Measurements from ENCODE around the gene PRODH.
"Not testable (repeated sequence)": the region's sequence is repeated elsewhere in the genome, so short reads cannot be mapped to it uniquely, and the experiment has no call there.

The PRODH gene

DNA sequence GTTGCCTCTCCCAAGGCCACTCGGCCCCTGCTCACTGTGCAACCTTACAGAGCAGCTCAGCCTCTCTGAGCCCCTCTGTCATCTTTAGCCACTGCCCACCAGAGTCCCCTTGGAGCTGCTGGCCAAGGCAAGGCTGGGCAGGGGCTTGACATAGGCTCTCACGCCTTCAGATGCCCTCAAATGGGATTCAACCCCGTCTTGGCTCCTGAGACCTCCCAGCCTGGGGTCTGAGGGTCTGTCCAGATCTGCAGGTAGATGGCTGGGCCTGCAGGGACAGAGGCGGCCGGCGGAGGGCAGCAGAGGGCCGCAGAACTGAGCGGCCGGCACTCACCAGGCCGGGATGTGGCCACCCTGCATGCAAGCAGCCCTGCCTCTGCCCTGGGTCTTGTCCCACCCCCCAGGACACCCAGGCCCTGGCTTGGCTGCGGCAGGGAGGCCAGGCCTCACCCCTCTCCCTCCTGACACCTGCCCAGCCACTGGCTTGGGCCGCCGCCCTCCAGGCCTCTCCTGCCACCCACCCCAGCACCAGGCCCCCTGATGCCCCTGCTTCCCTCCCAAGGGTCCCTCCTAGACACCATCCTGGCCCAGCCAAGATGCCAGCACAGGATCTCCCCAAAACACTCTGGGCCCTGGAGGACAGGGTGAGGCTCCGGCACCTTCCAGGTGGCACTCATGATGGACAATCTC lies 18.4 kb upstream of the PRODH start:
- peak; percentile 59 for DNase-seq (ENCODE audit: low spot score)

DNA sequence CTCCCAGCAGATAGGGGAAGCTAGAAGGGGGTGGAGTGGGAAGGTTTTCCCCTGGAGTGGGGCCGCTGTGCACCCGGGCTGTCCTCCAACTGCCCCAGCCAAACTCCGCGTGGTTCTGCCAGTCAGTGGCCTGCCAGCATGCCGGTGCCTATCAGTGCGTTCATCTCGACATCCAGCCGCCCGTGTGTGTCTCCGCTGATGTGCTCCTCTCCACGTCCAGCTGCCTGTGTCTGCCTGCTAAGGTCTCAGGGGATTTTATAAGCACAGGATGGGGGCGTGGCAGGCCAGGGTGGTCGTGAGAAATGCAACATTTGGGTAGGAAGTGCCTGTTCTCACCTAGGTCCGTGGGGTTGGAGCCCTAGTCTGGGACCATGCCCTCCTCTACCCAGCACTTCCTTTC lies 17.0 kb upstream of the PRODH start:
- not testable (repeated sequence) for DNase-seq (ENCODE audit: low spot score)

DNA sequence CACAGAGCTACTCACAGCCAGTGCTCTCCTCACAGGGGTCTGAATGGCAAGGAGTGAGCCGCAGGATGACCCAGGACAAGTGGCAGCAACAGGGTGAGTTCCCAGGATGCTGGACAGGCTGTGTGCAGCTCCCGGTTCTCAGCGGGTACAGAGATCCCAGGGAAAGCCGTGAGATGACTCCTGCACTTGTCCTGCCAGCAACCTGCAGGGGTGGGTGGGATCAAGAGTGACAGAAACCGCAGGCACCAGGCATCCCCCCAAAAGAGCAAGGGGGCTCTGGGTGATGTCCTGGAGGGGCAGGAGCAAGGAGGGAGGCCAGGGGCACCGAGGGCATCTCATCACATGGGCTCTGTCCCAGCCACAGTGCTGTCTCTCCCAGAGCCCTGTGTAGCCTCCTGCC lies 15.9 kb upstream of the PRODH start:
- DNase-seq (ENCODE audit: low spot score) = no peak

DNA sequence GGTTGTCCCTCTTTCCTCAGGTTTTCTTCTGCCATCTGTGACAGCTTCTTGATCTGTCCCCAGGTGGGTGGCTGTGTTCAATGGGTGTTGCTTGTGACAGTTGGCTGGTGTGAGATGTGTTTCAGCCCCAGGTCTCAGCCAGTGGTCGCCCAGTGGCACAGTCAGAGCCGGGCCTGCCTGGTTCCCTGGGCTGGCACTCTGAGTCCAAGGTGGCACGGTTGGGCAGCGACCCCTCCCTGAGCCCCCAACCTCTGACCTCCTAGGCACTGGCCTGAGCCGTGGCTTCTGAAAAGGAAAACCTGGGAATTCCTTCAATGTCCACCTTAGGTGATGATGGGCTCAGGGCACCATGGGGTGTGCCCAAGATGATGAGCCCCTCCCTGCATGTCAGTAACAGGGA lies 14.0 kb upstream of the PRODH start:
- no peak for DNase-seq (ENCODE audit: low spot score)

DNA sequence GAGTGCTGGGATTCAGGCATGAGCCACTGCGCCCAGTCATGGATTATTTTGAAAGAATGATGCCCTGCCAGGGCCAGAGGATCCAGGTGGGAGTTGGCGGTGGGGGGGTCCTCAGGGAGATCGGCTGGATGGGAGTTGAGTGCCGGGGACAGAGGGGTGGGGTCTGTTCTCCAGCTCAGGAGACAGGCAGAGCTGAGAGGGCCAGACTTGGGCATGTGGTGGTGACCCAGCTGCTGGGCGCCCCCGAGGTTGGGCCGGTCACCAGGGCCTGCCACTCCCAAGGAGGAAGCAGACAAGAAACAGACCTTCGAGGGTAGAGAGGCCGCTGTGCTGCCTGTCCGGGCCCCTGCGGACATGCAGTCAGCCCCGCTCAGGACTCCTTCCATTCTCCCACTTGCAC lies 11.8 kb upstream of the PRODH start:
- DNase-seq (ENCODE audit: low spot score) = no peak

DNA sequence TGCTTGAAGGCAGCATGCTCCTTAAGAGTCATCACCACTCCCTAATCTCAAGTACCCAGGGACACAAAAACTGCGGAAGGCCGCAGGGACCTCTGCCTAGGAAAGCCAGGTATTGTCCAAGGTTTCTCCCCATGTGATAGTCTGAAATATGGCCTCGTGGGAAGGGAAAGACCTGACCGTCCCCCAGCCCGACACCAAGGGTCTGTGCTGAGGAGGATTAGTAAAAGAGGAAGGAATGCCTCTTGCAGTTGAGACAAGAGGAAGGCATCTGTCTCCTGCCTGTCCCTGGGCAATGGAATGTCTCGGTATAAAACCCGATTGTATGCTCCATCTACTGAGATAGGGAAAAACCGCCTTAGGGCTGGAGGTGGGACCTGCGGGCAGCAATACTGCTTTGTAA lies 11.0 kb upstream of the PRODH start:
- not testable (repeated sequence) for DNase-seq (ENCODE audit: low spot score)

DNA sequence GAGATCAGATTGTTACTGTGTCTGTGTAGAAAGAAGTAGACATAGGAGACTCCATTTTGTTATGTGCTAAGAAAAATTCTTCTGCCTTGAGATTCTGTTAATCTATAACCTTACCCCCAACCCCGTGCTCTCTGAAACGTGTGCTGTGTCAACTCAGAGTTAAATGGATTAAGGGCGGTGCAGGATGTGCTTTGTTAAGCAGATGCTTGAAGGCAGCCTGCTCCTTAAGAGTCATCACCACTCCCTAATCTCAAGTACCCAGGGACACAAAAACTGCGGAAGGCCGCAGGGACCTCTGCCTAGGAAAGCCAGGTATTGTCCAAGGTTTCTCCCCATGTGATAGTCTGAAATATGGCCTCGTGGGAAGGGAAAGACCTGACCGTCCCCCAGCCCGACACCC lies 2.6 kb upstream of the PRODH start:
- not testable (repeated sequence) for DNase-seq (ENCODE audit: low spot score)

DNA sequence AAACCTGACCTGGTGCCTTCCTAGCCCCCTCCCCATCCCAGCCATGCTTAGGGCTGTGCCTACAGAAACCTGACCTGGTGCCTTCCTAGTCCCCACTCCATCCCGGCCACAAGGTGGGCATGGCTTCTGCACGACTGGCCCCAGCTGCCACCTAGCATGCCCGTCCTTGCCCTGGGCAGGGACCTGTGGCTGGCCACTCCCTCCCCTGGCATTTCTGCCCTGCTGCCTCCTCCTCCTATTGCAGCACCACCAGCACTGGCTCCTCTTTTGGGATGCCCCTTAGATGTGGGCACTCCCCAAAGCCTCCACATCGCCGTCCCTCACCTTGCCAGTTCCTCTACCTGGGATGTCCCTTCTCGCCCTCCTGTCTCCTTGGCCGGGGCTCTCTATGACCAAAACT lies 1.4 kb downstream of the PRODH start:
- DNase-seq (ENCODE audit: low spot score) = not testable (repeated sequence)

DNA sequence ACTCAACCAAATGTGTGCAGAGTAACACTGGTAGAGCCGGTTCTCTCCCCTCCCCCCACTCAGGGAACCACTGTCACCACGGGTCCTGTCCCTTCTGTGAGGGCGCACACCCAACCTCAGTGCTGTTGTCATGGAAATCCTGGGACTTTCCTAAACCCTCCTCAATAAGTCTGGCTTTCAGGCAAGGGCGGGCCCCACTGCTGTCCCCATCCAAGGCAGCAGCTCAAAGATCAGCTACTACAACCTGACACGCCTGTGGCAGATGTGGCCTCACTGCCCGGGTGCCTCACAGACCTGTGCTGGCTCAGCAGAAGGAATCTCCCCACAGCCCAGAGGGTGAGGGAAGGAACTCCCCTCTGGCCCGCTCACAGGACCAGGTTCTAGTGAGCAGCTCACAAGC lies 2.2 kb downstream of the PRODH start:
- DNase-seq (ENCODE audit: low spot score) = no peak

DNA sequence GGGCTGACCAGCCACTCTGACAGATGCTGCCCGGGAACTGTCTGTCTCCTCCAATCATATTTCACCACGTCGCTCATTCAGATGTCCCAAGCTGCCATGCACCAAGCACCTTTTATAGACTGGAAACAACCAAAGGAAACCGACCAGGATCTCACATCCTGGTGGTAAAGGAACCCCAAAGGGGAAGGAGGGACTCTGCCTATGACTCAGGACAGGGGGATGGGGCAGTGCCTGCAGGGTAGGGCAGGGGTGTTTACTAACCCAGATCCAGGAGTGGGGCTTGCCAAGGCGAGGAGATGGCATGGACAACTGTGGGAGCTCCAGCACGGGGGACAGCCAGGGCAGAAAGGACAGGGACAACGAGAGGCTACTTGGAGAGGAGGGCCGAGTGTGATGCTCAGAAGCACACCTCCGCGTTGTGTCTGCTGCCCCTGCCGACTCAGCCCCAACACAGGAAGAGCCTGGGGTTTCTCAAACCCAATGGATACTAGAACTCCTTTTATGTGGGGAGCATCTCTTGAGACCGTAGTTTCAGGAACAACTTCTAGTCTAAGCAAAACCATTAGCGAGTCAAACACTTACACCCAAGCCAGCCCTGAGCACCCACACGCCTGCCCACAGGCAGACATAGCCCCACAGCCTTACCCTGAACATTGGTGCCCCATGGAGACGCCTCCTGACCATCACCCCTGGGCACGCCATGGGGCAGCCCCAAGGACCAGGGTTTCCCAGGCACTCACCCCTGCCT lies 4.0 kb downstream of the PRODH start:
- DNase-seq (ENCODE audit: low spot score) = no peak

DNA sequence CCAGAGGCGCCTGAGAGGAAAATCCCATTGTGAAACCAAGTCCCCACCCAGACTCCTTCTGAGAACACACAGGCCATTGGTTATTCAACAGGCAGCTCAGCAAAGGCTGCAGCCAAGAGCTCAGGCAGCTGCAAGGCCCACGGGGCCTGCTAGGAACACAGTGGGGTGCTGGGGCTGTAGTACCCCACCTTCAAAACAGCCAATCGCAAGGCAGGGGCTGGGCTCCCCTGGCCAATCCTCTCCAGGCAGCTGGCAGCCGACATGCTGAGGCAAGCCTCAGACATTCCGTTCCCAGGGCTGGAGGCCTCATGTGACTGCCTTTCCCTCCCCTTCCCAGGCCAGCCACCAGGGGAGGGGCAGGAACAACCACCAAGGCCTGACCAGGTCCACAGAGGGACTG lies 6.6 kb downstream of the PRODH start:
- DNase-seq (ENCODE audit: low spot score) = no peak

DNA sequence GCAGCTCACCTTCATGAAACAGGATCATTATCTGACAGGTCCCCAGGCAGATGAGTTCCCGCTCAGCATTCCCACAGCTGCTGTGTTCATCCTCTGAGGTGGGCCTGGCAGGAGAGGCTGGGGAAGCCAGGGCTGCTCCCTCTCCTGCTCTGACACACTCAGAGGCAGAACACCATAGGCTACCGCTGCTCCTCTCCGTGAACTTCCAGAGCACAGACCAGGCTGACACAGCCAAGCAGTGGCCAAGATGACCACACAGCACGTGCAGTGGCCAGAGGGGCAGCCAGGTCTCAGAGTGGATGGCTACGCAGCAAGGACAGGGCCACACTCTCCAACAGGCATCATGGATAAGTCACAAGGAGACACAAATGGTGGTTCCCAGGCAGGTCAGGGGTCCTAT lies 8.5 kb downstream of the PRODH start:
- no peak for DNase-seq (ENCODE audit: low spot score)

DNA sequence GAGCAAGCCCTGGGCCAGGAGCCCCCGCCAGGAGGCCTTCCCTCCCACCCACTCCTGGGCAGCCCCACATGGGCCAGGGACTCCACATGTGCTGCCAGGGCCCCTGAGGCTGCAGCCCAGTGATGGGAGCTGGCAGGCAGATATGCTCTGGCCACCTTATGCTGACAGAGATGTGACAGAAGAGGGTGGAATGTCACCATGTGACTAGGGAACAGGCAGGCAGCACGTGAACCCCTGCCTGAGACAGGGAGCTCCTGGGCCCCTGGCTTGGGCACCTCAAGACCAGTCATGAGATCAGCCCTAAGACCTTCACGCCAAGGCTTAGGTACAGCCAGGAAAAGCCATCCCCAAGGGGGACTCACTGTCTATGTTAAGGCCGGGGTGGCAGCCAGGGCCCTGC lies 9.1 kb downstream of the PRODH start:
- no peak for DNase-seq (ENCODE audit: low spot score)

DNA sequence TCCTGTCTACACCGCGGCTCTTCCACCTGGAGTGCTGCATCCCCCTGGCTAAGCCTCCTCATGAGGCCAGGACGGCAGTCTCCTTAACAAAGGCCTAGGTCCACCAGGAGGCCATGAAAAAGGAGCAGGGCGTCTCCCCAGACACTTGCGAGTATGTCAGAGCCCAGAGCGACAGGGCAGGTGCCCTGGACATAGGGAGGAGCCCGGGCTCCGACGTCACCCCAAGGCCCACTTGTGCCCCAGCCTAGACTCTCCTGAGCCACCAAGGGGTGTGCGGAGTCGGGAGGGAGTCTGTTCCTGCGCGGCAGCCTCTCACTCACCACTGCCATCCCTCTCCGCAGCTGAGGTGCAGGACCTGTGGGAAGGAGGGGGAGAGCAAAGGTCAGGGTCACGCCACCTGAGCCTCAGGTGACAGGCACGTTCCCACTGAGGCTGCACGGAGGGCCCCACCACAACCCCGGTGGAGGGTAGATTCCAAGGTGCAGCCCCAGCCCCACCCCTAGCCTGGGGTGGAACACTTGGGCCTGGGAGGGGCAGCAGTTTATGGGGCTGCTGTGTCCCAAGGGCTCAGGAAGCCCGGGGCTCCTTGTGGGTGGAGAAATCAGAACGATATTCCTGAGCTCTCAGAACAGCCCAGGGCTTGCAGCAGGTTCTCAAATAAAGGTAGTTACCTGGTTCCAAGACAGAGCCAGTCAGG lies 10.6 kb downstream of the PRODH start:
- DNase-seq (ENCODE audit: low spot score) = no peak

DNA sequence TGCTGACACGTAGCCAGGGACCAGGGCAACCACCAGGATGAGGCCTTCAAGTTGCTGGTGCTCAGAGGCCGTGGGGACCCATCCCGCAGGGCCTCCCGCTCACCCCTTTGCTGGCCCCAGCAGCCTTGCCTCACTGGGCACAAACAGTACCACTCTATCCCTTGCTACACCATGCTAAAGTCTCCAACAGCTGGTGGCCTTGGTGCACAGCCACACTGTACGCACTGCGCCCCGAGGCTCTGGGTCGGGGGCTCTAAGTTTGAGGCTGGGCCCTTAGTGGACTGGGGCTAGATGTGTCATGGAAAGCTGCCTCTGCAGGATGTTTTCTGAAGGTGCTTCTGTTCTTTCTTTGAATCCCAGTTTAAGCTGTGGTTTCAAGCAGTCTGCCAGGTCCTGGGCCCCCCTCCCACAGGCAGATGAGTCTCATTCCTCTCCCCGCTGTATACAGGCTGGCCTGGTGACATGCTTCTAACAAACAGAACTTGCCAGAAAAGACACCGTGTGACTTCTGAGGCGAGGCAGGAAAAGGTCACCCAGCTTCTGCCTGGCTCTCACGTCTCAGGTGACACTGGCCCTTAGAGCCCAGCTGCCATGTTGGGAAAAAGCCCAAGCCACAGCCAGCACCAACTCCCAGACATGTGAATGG lies 15.7 kb downstream of the PRODH start:
- DNase-seq (ENCODE audit: low spot score) = not testable (repeated sequence)

DNA sequence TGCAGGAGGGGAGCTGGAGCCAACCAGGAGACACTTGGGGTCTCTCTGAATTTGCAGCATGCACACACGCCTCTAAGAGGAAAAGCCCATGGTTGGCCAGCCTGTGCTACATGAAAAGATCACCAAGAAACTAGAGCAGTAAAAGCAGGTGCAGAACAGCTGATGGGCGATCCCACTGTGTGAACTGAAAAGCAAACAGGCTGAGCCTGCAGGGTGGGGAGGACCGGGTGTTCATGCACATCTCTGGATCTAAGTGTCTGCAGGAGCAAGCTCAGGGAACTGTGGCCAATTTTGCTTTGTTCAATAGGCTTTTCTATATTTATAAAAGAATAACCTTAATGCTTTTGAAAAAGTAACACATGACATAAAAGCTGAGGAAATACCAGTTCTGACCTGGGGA lies 18.3 kb downstream of the PRODH start:
- DNase-seq (ENCODE audit: low spot score) = not testable (repeated sequence)

DNA sequence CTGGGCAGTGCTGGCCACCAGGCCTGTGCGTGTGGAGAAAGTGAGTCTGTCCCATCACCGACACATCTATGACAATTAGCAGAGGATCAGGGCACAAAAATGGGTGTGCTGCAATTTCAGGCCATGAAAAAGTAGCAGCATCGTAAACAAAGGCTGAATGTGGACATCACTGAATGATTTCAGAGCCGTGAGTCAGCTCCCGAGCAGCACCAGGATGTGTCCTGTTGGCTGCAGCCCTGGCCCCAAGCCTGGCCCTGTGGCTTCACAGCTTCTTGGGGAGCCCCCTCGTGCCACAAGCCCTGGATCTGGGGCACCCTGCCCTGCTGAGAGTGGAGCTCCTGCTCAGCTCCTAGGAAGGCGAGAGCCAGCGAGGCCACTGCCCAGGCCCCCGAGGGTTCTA lies 20.5 kb downstream of the PRODH start:
- DNase-seq (ENCODE audit: low spot score) = not testable (repeated sequence)

DNA sequence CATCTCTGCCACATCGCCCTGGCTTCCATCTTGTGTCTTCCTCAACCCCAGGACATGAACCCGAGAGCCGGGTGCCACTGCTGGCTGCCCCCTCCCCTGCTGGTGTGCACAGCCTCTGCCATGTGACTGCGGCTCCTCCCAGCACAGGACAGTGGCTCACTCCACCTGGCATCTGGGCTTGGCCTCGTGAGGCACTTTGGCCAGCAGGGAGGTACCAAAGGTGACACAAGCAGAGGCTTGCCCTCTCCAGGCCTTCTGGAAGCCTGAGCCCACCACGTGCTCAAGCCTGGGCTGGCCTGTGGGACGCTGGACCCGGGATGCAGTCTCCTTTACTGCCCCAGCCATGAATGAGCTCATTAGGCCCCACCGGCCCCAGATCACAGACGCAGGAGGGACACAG lies 21.5 kb downstream of the PRODH start:
- DNase-seq (ENCODE audit: low spot score) = not testable (repeated sequence)

DNA sequence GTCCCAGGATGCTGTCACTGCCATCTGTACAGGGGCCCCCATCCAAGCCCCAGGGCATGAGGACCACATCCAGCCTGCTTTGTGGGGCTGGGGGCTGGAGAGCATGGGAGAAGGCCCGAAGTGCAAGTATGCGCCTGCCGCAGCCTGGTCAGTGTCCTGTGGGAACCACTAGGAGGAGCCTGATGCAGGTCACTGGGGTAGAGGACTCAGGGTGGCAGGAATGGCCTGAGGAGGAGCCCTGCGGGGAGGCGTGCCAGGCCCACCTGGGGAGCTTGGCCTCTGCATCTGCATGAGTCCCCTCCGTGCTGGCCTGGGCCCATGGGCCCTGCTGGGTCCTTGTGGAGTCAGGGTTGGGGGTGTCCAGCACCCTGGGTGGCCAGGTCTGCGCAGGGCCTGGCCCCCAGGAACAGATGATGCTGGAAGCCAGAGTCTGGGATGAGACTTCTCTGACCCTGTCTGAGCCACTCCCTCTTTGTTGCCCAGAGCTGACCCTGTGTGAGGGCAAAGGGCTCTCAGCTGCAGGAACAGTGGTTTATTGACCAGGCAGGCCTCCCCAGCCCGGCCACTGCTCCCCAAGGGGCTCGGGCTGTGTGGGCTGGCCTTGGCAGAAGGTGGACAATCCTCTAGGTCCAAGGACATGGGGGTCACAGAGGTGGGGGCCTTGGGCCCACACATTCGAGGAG lies 23.7 kb downstream of the PRODH start:
- not testable (repeated sequence) for DNase-seq (ENCODE audit: low spot score)

DNA sequence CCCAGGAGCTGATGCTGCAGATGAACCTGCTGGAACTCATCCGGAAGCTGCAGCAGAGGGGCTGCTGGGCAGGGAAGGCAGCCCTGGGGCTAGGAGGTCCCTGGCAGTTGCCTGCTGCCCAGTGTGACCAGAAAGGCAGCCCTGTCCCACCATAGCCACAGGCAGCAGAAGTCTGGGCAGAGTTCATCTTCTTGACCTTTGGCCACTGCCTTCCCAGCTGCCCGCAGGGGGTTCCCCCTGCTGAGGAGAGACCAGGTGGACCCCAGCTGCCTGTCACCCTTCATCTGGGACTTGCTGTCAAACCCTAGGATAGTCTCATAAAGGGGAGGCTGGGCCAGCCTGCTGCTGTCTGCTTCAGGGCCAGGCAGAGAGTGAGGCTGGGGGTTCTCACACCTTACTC lies 24.6 kb downstream of the PRODH start:
- not testable (repeated sequence) for DNase-seq (ENCODE audit: low spot score)

DNA sequence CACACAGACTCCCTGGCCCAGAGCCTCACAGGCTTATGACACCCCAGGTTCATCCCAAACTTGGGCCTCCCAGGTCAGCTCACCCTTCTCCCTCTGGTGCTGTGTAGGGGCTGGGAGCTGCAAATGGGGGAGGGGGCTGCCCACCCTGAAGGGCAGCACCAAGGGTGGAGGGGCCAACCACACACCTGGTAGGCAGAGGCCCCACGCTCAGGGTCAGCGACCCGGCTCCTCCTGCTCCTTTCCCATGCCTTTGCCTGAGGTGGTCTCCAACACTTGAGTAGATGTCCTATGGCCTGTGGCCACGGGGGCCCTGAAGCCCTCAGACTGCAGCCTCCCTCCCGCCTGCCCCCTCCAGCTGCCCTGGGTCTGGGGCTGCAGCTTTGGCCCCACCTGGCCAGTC lies 26.5 kb downstream of the PRODH start:
- no peak for DNase-seq (ENCODE audit: low spot score)

DNA sequence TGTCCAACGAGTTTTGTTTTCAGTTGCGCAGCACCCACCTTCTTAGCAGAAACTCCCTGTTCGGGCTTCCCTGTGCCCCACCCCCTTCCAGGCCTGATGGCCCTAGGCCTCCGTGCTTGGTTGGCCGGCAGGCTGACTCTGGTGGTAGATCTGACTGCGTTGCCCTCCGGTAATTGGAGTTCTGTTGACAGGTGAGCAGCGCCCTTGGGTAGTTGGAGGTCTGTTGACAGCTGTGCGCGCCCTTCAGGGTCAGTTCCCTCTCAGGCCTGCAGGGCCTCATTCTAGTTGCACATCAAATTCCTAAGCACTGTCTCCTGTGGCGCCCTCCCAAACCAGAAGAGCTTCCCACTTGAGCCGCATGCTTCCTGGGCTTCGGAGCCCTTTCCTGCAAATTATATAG lies 29.2 kb downstream of the PRODH start:
- no peak for DNase-seq (ENCODE audit: low spot score)
